ENCODE results near the gene DEUP1.

Gene DEUP1

GRCh38 chr11:93361435-93361834 lies 30.9 kb downstream of the DEUP1 start:
- no peak overlapping the region for H3K9ac ChIP-seq (ENCODE audit: low read length)
- H3K27me3 ChIP-seq (ENCODE audit: control insufficient read depth, insufficient read depth, low read length), result no peaks in the 10 kb centered on the region
- H3K27ac ChIP-seq (ENCODE audit: low read length), result no peak overlapping the region
- H3K4me1 ChIP-seq (ENCODE audit: control insufficient read depth, low read depth, low read length), result no peaks in the 10 kb centered on the region
- peaks cover 7% of the 10 kb centered on the region for H3K9me3 ChIP-seq (ENCODE audit: control insufficient read depth, low read depth, low read length)
- H3K36me3 ChIP-seq (ENCODE audit: control insufficient read depth, low read depth, low read length), result no peaks in the 10 kb centered on the region
- no peak overlapping the region for H3K4me3 ChIP-seq (ENCODE audit: low read length)

GRCh38 chr11:93368022-93368421 lies 37.5 kb downstream of the DEUP1 start:
- H3K27ac ChIP-seq (ENCODE audit: low read length), result no peak overlapping the region

GRCh38 chr11:93370260-93370659 lies 39.7 kb downstream of the DEUP1 start:
- H3K9me3 ChIP-seq (ENCODE audit: control insufficient read depth, low read depth, low read length), result no peaks in the 10 kb centered on the region
- no peaks in the 10 kb centered on the region for H3K36me3 ChIP-seq (ENCODE audit: control insufficient read depth, low read depth, low read length)
- no peaks in the 10 kb centered on the region for H3K4me1 ChIP-seq (ENCODE audit: control insufficient read depth, low read depth, low read length)
- no peaks in the 10 kb centered on the region for H3K27me3 ChIP-seq (ENCODE audit: control insufficient read depth, insufficient read depth, low read length)
- no peak overlapping the region for H3K4me3 ChIP-seq (ENCODE audit: low read length)
- H3K9ac ChIP-seq (ENCODE audit: low read length), result no peak overlapping the region
- no peak overlapping the region for H3K27ac ChIP-seq (ENCODE audit: low read length)

More at GRCh38 chr11:93368022-93368421, 37.5 kb downstream of the DEUP1 start:
- H3K9ac ChIP-seq (ENCODE audit: low read length), result no peak overlapping the region
- peaks cover under 1% of the 10 kb centered on the region for H3K9me3 ChIP-seq (ENCODE audit: control insufficient read depth, low read depth, low read length)
- H3K27me3 ChIP-seq (ENCODE audit: control insufficient read depth, insufficient read depth, low read length), result no peaks in the 10 kb centered on the region
- no peaks in the 10 kb centered on the region for H3K36me3 ChIP-seq (ENCODE audit: control insufficient read depth, low read depth, low read length)
- no peaks in the 10 kb centered on the region for H3K4me1 ChIP-seq (ENCODE audit: control insufficient read depth, low read depth, low read length)
- H3K4me3 ChIP-seq (ENCODE audit: low read length), result no peak overlapping the region

- Histone ChIP-seq H3K4me1 (ENCODE audit: control insufficient read depth, low read depth, low read length) (peaks cover 18% of the 10 kb centered on the region), H3K4me3 (ENCODE audit: low read length) (no peak overlapping the region), H3K9ac (ENCODE audit: low read length) (no peak overlapping the region), H3K27me3 (ENCODE audit: control insufficient read depth, insufficient read depth, low read length) (no peaks in the 10 kb centered on the region), H3K9me3 (ENCODE audit: control insufficient read depth, low read depth, low read length) (no peaks in the 10 kb centered on the region), H3K27ac (ENCODE audit: low read length) (no peak overlapping the region), H3K36me3 (ENCODE audit: control insufficient read depth, low read depth, low read length) (no peaks in the 10 kb centered on the region)
These were observed 59.2 kb downstream of the DEUP1 start for GRCh38 chr11:93389737-93390136.

GRCh38 chr11:93392867-93393266 lies 62.3 kb downstream of the DEUP1 start:
- no peak overlapping the region for H3K9ac ChIP-seq (ENCODE audit: low read length)
- peaks cover 28% of the 10 kb centered on the region for H3K4me1 ChIP-seq (ENCODE audit: control insufficient read depth, low read depth, low read length)
- H3K27me3 ChIP-seq (ENCODE audit: control insufficient read depth, insufficient read depth, low read length), result no peaks in the 10 kb centered on the region
- H3K4me3 ChIP-seq (ENCODE audit: low read length), result no peak overlapping the region
- H3K36me3 ChIP-seq (ENCODE audit: control insufficient read depth, low read depth, low read length), result no peaks in the 10 kb centered on the region
- no peaks in the 10 kb centered on the region for H3K9me3 ChIP-seq (ENCODE audit: control insufficient read depth, low read depth, low read length)
- H3K27ac ChIP-seq (ENCODE audit: low read length), result no peak overlapping the region

GRCh38 chr11:93393386-93393785 lies 62.8 kb downstream of the DEUP1 start:
- no peak overlapping the region for H3K4me3 ChIP-seq (ENCODE audit: low read length)
- no peaks in the 10 kb centered on the region for H3K27me3 ChIP-seq (ENCODE audit: control insufficient read depth, insufficient read depth, low read length)
- H3K36me3 ChIP-seq (ENCODE audit: control insufficient read depth, low read depth, low read length), result no peaks in the 10 kb centered on the region
- H3K9ac ChIP-seq (ENCODE audit: low read length), result no peak overlapping the region
- no peaks in the 10 kb centered on the region for H3K9me3 ChIP-seq (ENCODE audit: control insufficient read depth, low read depth, low read length)
- H3K4me1 ChIP-seq (ENCODE audit: control insufficient read depth, low read depth, low read length), result peaks cover 28% of the 10 kb centered on the region
- H3K27ac ChIP-seq (ENCODE audit: low read length), result no peak overlapping the region

- Histone ChIP-seq H3K27me3 (ENCODE audit: control insufficient read depth, insufficient read depth, low read length) (no peaks in the 10 kb centered on the region), H3K36me3 (ENCODE audit: control insufficient read depth, low read depth, low read length) (no peaks in the 10 kb centered on the region), H3K27ac (ENCODE audit: low read length) (no peak overlapping the region), H3K9me3 (ENCODE audit: control insufficient read depth, low read depth, low read length) (no peaks in the 10 kb centered on the region), H3K4me1 (ENCODE audit: control insufficient read depth, low read depth, low read length) (peaks cover 28% of the 10 kb centered on the region), H3K9ac (ENCODE audit: low read length) (no peak overlapping the region), H3K4me3 (ENCODE audit: low read length) (no peak overlapping the region)
These were observed 63.9 kb downstream of the DEUP1 start for GRCh38 chr11:93394488-93394887.

- Histone ChIP-seq H3K4me3 (ENCODE audit: low read length) (no peak overlapping the region), H3K36me3 (ENCODE audit: control insufficient read depth, low read depth, low read length) (no peaks in the 10 kb centered on the region), H3K9me3 (ENCODE audit: control insufficient read depth, low read depth, low read length) (no peaks in the 10 kb centered on the region), H3K27me3 (ENCODE audit: control insufficient read depth, insufficient read depth, low read length) (no peaks in the 10 kb centered on the region), H3K9ac (ENCODE audit: low read length) (no peak overlapping the region), H3K4me1 (ENCODE audit: control insufficient read depth, low read depth, low read length) (peaks cover 28% of the 10 kb centered on the region), H3K27ac (ENCODE audit: low read length) (no peak overlapping the region)
These were observed 65.8 kb downstream of the DEUP1 start for GRCh38 chr11:93396316-93396715.

GRCh38 chr11:93403930-93404329 lies 73.4 kb downstream of the DEUP1 start:
- no peaks in the 10 kb centered on the region for H3K9me3 ChIP-seq (ENCODE audit: control insufficient read depth, low read depth, low read length)
- no peaks in the 10 kb centered on the region for H3K27me3 ChIP-seq (ENCODE audit: control insufficient read depth, insufficient read depth, low read length)
- no peak overlapping the region for H3K9ac ChIP-seq (ENCODE audit: low read length)
- H3K4me1 ChIP-seq (ENCODE audit: control insufficient read depth, low read depth, low read length), result no peaks in the 10 kb centered on the region
- no peak overlapping the region for H3K4me3 ChIP-seq (ENCODE audit: low read length)
- no peak overlapping the region for H3K27ac ChIP-seq (ENCODE audit: low read length)
- no peaks in the 10 kb centered on the region for H3K36me3 ChIP-seq (ENCODE audit: control insufficient read depth, low read depth, low read length)

- Histone ChIP-seq H3K27me3 (ENCODE audit: control insufficient read depth, insufficient read depth, low read length) (no peaks in the 10 kb centered on the region), H3K36me3 (ENCODE audit: control insufficient read depth, low read depth, low read length) (no peaks in the 10 kb centered on the region), H3K4me3 (ENCODE audit: low read length) (no peak overlapping the region), H3K9ac (ENCODE audit: low read length) (no peak overlapping the region), H3K4me1 (ENCODE audit: control insufficient read depth, low read depth, low read length) (peaks cover 16% of the 10 kb centered on the region), H3K9me3 (ENCODE audit: control insufficient read depth, low read depth, low read length) (no peaks in the 10 kb centered on the region), H3K27ac (ENCODE audit: low read length) (no peak overlapping the region)
These were observed 77.3 kb downstream of the DEUP1 start for GRCh38 chr11:93407777-93408401.

GRCh38 chr11:93410441-93410840 lies 79.9 kb downstream of the DEUP1 start:
- H3K9ac ChIP-seq (ENCODE audit: low read length), result no peak overlapping the region
- no peak overlapping the region for H3K4me3 ChIP-seq (ENCODE audit: low read length)
- H3K9me3 ChIP-seq (ENCODE audit: control insufficient read depth, low read depth, low read length), result no peaks in the 10 kb centered on the region
- H3K4me1 ChIP-seq (ENCODE audit: control insufficient read depth, low read depth, low read length), result peaks cover 16% of the 10 kb centered on the region
- no peaks in the 10 kb centered on the region for H3K27me3 ChIP-seq (ENCODE audit: control insufficient read depth, insufficient read depth, low read length)
- no peaks in the 10 kb centered on the region for H3K36me3 ChIP-seq (ENCODE audit: control insufficient read depth, low read depth, low read length)
- no peak overlapping the region for H3K27ac ChIP-seq (ENCODE audit: low read length)

- H3K9me3 ChIP-seq (ENCODE audit: control insufficient read depth, low read depth, low read length), result no peaks in the 10 kb centered on the region
- no peak overlapping the region for H3K9ac ChIP-seq (ENCODE audit: low read length)
- no peak overlapping the region for H3K27ac ChIP-seq (ENCODE audit: low read length)
- no peaks in the 10 kb centered on the region for H3K27me3 ChIP-seq (ENCODE audit: control insufficient read depth, insufficient read depth, low read length)
- no peaks in the 10 kb centered on the region for H3K36me3 ChIP-seq (ENCODE audit: control insufficient read depth, low read depth, low read length)
- H3K4me3 ChIP-seq (ENCODE audit: low read length), result no peak overlapping the region
- H3K4me1 ChIP-seq (ENCODE audit: control insufficient read depth, low read depth, low read length), result peaks cover 16% of the 10 kb centered on the region
These were observed 81.2 kb downstream of the DEUP1 start for GRCh38 chr11:93411705-93412104.

All from iPS-18a (cell line).